Transverse colon (tissue), 4 donors: ENCODE data around the gene PDZD8. TPM values are rescaled to one million over a fixed set of nuclear protein-coding genes. Genes with fewer than 3 reads are reported as not detected.

Source experiments
- DNase-seq: peaks from one replicate; pipeline ENCODE4 v3.0.0-alpha.2; 2019
- H3K27ac ChIP-seq, 4 donors: fragments of 200-600 bp; sonication (generic); 2 replicates each; pipeline ENCODE4 v1.5.1; 2016 to 2018; ENCODE audit warnings: inconsistent platforms in 4 of 4
- H3K27me3 ChIP-seq: fragments of 200-600 bp; sonication (generic); 2 replicates; pipeline ENCODE4 v1.5.1; 2017; ENCODE audit warnings: inconsistent platforms
- H3K36me3 ChIP-seq, 4 donors: fragments of 200-600 bp; sonication (generic); 2 replicates each; pipeline ENCODE4 v1.5.1; 2017 to 2019; ENCODE audit warnings: inconsistent platforms in 4 of 4
- H3K4me1 ChIP-seq, 4 donors: fragments of 200-600 bp; sonication (generic); 2 replicates each; pipeline ENCODE4 v1.5.1; 2017 to 2020; ENCODE audit warnings: inconsistent platforms in 4 of 4
- H3K4me3 ChIP-seq, 4 donors: fragments of 200-600 bp; sonication (generic); 1 replicate in 1 of 4; 2 replicates in 3 of 4; pipeline versions ENCODE4 v1.5.1 to v1.6.1; 2017 to 2019; ENCODE audit warnings: inconsistent platforms in 4 of 4
- H3K9me3 ChIP-seq, 2 donors: fragments of 200-600 bp; sonication (generic); 2 replicates each; pipeline ENCODE4 v1.5.1; 2017 to 2019; ENCODE audit warnings: inconsistent platforms in 2 of 2
- EP300 ChIP-seq: sonication (generic); formaldehyde crosslinking; IDR thresholded peaks from one replicate; pipeline ENCODE4 v1.6.1; 2017; ENCODE audit warnings: antibody characterized with exemption, low read depth
- POLR2A ChIP-seq: fragments of 450-650 bp; IDR thresholded peaks from one replicate; pipeline ENCODE4 v1.6.1; 2016; ENCODE audit warnings: antibody characterized with exemption, mild to moderate bottlenecking, moderate library complexity
- POLR2AphosphoS5 ChIP-seq, 3 donors: sonication (generic); formaldehyde crosslinking; IDR thresholded peaks; one replicate each; pipeline ENCODE4 v1.6.1; 2016; ENCODE audit warnings: antibody characterized with exemption in 3 of 3
- WGBS, 2 donors: methylation state at CpG; one replicate each; pipeline ENCODE4 v1.1.5; 2018; ENCODE audit warnings: low coverage in 1 of 2; 5-methylcytosine and 5-hydroxymethylcytosine counted together
- in situ Hi-C, 4 donors: fragments of 200-750 bp; cut with MboI; loops; one replicate each; pipeline versions ENCODE4 v1.15.0 to v1.15.1; 2017; ENCODE audit warnings: low sequenced_read_pairs in 3 of 4, low pct_ligation_motif_present in 1 of 4, low pct_unique_long_range_greater_than_20kb in 1 of 4
- intact Hi-C: fragments of 100-400 bp; cut with DNase I; formaldehyde crosslinking; loops from one replicate; pipeline ENCODE4 v1.15.1; 2023; ENCODE audit warnings: low total_unique reads
- total RNA-seq, 4 donors: library from RNA; depleted of rRNA; stranded (reverse); fragments of >200 nt; gene quantifications; one replicate each; pipeline ENCODE4 v1.1.0, GENCODE V29; 2016
- TF ChIP-seq, protein P1 (sequence below), 5 experiments: fragments of 200-600 bp in 3 of 5; fragments of 450-650 bp in 2 of 5; sonication (generic) in 3 of 5; IDR thresholded peaks; 1 replicate in 2 of 5; 2 replicates in 3 of 5; pipeline ENCODE4 v1.5.1; 2016 to 2017; ENCODE audit warnings: antibody characterized with exemption in 5 of 5, inconsistent platforms in 3 of 5, mild to moderate bottlenecking in 2 of 5, moderate library complexity in 1 of 5

Gene PDZD8
- total RNA-seq, 4 donors from 2014 or later, result 36.7 to 48.6 (median 40.9) TPM

DNA sequence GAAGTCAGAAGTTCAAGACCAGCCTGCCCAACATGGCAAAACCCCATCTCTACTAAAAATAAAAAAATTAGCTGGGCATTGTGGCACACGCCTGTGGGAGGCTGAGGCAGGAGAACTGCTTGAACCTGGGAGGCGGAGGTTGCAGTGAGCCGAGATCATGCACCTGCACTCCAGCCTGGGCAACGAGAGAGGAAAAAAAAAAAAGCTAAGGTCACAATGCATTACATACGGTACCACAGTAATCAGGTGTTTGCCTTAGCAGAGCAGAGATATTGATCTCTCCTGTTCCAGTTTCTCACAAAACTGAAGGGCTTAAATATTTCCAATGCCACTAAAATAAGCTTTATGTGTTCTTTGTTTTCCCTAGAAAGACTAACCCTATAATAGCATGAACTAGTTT is 7.5 kb downstream of the PDZD8 start:
- Histone ChIP-seq H3K4me3 (no peak overlapping the region), H3K27ac (peak overlapping the region; percentile 49 to 72 (median 63)), H3K36me3 (no peaks in the 10 kb centered on the region), H3K4me1 (peaks cover 19 to 100% (median 69%) of the 10 kb centered on the region in 4 donors), H3K9me3 (no peaks in the 10 kb centered on the region), H3K27me3 (no peaks in the 10 kb centered on the region)
- 40 to 57% methylated on average over 5 of the region's 5 CpGs for WGBS, 2 donors
- in situ Hi-C loops (no loop called here), intact Hi-C loops (no loop called here)
- DNase-seq, result no peak
- TF ChIP-seq POLR2AphosphoS5 (IDR thresholded peaks at IDR 0.05) (no peak), POLR2A (no peak)

DNA sequence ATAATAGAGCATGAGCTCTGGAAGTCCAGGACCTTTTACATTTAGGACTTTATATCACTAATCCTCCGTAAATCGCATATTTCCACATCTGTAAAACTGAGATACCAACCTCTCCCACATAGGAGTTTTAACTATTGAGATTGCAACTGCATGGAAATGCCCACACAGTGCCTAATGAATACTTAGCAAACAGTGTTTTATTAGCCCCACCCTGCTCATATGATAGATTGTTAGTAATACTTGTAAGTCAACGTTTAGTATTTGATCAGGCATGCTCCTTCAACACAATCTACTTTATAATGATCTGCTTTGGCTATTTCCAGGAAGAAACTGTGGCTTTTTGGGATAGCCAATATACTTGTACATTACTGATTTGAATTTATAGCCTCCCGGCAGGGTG is 8.5 kb downstream of the PDZD8 start:
- DNase-seq, result no peak
- WGBS, 2 donors, result 43 to 60% methylated on average over 4 of the region's 4 CpGs
- Histone ChIP-seq H3K9me3 (no peaks in the 10 kb centered on the region), H3K27me3 (no peaks in the 10 kb centered on the region), H3K4me3 (no peak overlapping the region), H3K36me3 (no peaks in the 10 kb centered on the region), H3K27ac (peak overlapping the region; percentile 49 to 72 (median 63)), H3K4me1 (peaks cover 23 to 100% (median 72%) of the 10 kb centered on the region in 4 donors)
- in situ Hi-C loops, result no loop called here
- intact Hi-C loops, result no loop called here
- TF ChIP-seq POLR2A, result no peak

DNA sequence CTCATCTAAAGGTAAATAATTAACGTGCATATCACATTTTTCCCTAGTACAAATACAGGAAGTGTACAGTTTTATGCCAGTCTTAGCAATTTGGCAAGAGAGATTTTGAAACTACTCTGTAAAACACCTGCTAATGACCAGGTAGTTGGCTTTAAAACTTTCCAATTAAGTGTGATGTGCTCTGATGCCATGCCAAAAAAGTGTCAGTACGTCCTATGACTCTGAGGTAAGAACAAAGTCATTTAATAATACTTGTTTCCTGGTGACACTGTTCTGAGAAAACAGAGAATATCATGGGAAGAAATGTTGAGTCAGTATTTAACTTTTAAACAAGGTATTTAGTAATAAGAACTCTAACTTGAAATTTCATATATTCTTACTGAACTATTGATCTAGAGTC is 9.6 kb downstream of the PDZD8 start:
- Histone ChIP-seq H3K27me3 (no peaks in the 10 kb centered on the region), H3K4me1 (peaks cover 24 to 100% (median 78%) of the 10 kb centered on the region in 4 donors), H3K27ac (peak overlapping the region; percentile 49 to 72 (median 63)), H3K9me3 (no peaks in the 10 kb centered on the region), H3K4me3 (peak overlapping the region in 1 of 4 donors; percentile 5), H3K36me3 (no peaks in the 10 kb centered on the region)
- intact Hi-C loops (no loop called here), in situ Hi-C loops (no loop called here)
- TF ChIP-seq EP300 (no peak), POLR2AphosphoS5 (IDR thresholded peaks at IDR 0.05) (peak in 1 of 3 donors; percentile 32)
- DNase-seq, result peak; percentile 36
- WGBS, 2 donors, result 25 to 28% methylated on average over 2 of the region's 2 CpGs

DNA sequence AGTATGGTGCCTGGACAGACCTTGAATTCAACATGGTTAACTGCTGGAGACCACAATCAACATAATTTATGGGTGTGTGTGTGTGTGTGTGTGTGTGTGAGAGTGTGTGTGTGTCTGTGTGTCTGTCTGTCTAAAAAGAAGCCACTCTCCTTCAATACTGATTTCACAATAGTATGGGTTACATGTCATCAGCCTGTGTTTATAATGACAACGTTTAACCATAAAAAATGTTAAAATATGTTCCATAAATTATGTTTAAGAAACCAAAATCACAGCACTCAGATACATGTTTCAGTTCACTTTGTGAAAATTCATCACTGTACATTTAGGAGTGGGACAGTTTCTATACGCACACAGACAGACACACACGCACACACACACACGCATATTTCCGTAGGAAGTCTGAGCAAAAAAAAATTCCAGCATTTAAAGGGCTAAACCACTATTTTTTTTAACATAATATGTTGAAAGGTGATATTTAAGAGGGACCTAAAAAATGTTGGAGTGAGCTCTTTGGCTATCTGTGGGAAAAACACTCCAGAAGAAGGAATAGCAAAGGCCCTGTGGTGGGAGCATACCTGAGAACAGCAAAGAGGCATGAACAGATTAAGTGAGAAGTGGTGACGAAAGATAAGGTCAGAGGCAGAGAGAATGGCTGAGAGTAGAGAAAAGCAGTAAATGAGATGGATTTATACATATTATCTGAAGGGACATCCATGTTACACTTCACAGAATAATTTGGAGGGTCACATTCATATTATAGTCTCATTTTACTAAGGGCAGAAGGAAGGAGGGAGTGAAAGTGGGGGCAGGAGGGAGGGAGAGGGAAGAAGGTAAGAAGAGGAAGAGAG is 10.9 kb downstream of the PDZD8 start:
- H3K27me3 ChIP-seq, result no peaks in the 10 kb centered on the region
- WGBS, 2 donors, result 40 to 43% methylated on average over 6 of the region's 6 CpGs
- H3K4me1 ChIP-seq, result peaks cover 24 to 100% (median 76%) of the 10 kb centered on the region in 4 donors
- in situ Hi-C loops (no loop called here), intact Hi-C loops (no loop called here)
- no peaks in the 10 kb centered on the region for H3K9me3 ChIP-seq
- H3K27ac ChIP-seq, result peak overlapping the region; percentile 49 to 72 (median 65)
- no peak for DNase-seq
- peak overlapping the region in 1 of 4 donors; percentile 24 for H3K4me3 ChIP-seq
- no peaks in the 10 kb centered on the region for H3K36me3 ChIP-seq
- TF ChIP-seq, protein P1, sequence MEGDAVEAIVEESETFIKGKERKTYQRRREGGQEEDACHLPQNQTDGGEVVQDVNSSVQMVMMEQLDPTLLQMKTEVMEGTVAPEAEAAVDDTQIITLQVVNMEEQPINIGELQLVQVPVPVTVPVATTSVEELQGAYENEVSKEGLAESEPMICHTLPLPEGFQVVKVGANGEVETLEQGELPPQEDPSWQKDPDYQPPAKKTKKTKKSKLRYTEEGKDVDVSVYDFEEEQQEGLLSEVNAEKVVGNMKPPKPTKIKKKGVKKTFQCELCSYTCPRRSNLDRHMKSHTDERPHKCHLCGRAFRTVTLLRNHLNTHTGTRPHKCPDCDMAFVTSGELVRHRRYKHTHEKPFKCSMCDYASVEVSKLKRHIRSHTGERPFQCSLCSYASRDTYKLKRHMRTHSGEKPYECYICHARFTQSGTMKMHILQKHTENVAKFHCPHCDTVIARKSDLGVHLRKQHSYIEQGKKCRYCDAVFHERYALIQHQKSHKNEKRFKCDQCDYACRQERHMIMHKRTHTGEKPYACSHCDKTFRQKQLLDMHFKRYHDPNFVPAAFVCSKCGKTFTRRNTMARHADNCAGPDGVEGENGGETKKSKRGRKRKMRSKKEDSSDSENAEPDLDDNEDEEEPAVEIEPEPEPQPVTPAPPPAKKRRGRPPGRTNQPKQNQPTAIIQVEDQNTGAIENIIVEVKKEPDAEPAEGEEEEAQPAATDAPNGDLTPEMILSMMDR (IDR thresholded peaks at IDR 0.05), result no peak
- no peak for TF ChIP-seq EP300
- no peak for TF ChIP-seq POLR2A
- TF ChIP-seq POLR2AphosphoS5 (IDR thresholded peaks at IDR 0.05), result no peak

DNA sequence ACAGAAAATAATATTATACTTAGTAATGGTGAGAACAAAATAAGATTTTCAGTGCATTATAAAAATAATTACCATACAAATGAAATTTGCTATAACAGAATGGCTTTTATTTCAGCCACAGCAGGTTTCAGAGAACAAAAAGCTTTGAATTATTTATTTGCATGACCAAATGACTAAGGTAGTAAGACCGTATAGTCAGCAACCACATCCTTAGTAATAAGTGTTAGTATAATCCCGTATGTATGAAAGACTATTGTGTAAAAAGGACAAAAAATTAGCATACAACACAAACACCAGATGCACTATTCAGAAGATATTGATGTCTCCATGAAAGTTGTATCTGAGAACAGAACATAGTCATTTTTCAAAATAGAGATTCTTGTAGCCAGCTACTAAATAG is 12.2 kb downstream of the PDZD8 start:
- TF ChIP-seq EP300, result no peak
- TF ChIP-seq POLR2AphosphoS5 (IDR thresholded peaks at IDR 0.05), result no peak
- Histone ChIP-seq H3K36me3 (no peaks in the 10 kb centered on the region), H3K9me3 (no peaks in the 10 kb centered on the region), H3K27me3 (no peaks in the 10 kb centered on the region), H3K4me3 (no peak overlapping the region), H3K4me1 (peaks cover 22 to 100% (median 71%) of the 10 kb centered on the region in 4 donors), H3K27ac (peak overlapping the region; percentile 58 to 72 (median 65))
- intact Hi-C loops, result no loop called here
- WGBS, 2 donors, result 21 to 31% methylated on average over 2 of the region's 2 CpGs
- DNase-seq, result no peak
- in situ Hi-C loops, result no loop called here

DNA sequence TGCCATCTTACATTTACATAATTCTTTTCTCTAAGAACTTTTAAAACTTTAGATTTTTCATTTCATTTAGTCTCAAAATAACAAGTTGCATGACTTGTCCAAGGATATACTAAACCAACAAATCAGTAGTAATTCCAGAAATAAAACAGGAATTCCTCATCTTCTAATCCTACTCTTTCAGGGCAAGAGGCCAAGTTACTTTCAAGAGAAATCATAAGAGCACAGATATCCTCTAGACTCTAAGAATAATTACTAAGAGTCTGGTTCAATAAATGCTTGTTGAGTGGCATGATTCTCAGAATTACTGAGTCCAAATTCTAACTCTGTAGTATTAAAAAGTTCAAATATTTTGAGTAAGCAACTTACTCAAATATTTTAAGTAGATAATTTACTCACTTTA is 12.9 kb downstream of the PDZD8 start:
- Histone ChIP-seq H3K27me3 (no peaks in the 10 kb centered on the region), H3K4me3 (no peak overlapping the region), H3K36me3 (no peaks in the 10 kb centered on the region), H3K4me1 (peaks cover 16 to 95% (median 66%) of the 10 kb centered on the region in 4 donors), H3K27ac (peak overlapping the region; percentile 51 to 72 (median 65)), H3K9me3 (no peaks in the 10 kb centered on the region)
- DNase-seq, result no peak
- in situ Hi-C loops, result no loop called here
- intact Hi-C loops, result no loop called here
- TF ChIP-seq EP300 (no peak), POLR2A (no peak), POLR2AphosphoS5 (IDR thresholded peaks at IDR 0.05) (no peak)
- TF ChIP-seq, protein P1 (IDR thresholded peaks at IDR 0.05), result no peak
